HuH-7 (cell line): Measurements from ENCODE around the gene POLR3G.

ENCODE experiments used
- DNase-seq: peaks from one replicate; pipeline ENCODE4 v3.0.0; 2011; ENCODE audit warnings: low spot score

Gene POLR3G, protein sequence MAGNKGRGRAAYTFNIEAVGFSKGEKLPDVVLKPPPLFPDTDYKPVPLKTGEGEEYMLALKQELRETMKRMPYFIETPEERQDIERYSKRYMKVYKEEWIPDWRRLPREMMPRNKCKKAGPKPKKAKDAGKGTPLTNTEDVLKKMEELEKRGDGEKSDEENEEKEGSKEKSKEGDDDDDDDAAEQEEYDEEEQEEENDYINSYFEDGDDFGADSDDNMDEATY

GRCh38 chr5:90474235-90475107, at the start of gene POLR3G, which contains the start of gene MBLAC2:
POLR3G (plus strand) TSS chr5:90474864; CDS start chr5:90485568, 10,704 bp downstream.
MBLAC2 (minus strand) TSS chr5:90474771; CDS start chr5:90474292, 479 bp downstream.
- DNase-seq = peak; percentile 91

DNA sequence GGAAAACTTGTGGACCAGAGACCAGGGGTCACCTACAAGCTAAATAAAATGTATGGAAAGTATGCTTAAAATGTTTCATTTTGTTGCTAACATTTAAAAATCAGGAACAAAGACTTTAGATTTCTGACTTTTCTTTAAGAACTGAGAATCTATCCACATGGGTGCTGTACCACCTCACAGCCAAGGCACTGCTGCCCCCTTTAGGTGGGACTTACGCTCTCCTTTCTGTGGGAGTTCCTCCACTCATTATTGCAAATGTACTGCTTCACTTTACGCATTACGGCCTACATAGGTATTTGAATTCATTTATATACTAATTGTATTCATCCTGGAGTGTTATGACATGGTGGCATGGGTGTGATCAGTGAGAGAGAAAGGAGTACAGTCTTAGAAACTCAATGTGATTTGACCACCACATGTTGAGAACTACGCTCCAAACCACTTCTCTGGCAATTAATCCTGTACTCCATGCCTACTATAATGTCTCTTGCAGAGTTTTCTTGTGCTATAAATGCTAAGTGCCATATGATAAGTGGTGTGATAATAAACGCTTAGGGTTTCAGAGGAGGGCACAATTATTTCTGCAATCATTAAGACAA, 40.4 kb upstream of the POLR3G start:
- no peak for DNase-seq

- DNase-seq = no peak
Observed at GRCh38 chr5:90437663-90438062, 37.0 kb upstream of the POLR3G start.

DNA sequence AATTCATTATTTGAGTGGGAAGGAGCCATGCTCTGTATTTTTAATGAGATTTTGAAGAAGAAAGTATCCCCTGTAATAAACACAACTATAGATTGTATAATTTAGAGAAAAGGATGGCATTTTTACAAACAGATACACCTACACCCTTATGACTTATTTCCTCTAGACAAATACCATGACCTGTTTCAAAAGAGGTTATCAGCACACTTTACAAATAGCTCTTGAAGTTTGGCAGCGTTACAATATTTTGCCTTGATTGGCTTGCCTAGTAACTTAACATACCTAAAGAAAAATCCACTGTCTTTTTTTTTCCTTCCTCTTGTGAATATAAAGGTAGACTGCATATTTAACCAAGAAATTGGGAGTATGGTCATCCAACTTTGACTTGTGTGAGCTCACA, 36.6 kb upstream of the POLR3G start:
- DNase-seq = no peak

DNA sequence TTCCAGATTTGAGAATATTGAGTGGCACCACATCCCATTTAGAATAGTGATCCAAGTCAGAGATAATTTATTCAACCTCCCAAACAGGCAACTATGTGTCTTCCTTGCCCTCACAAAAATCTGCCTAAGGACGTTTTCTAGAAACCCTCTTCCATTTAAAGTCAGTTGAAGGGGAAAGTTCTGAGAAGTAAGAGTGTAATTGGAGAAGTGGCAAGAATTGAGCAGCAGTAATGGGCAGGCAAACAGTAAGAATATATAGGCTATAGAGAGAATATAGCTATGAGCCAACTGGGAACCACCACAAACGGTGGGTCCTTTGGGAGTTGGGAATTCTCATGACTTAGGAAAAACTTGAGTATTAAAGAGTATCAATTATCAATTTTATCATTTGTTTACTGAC, 34.0 kb upstream of the POLR3G start:
- no peak for DNase-seq

DNA sequence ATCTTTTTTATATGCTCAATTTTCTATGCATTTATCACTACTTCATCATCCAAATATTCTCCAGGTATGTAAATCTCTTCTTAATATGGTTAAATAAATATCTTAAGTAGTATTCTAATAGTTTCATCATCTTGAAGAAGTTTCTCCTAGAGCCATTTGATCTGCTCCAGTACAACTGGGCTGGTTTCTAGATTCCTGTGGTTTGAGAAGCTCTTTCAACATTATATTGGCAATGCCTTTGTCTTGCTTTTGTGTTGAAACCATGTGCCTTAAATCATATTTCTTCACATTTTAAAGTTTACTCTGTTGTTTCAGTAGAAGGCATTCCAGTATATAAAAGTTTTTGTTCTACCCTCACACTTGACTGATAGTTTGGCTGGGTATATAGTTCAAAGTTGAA, 27.7 kb upstream of the POLR3G start:
- DNase-seq = no peak

DNA sequence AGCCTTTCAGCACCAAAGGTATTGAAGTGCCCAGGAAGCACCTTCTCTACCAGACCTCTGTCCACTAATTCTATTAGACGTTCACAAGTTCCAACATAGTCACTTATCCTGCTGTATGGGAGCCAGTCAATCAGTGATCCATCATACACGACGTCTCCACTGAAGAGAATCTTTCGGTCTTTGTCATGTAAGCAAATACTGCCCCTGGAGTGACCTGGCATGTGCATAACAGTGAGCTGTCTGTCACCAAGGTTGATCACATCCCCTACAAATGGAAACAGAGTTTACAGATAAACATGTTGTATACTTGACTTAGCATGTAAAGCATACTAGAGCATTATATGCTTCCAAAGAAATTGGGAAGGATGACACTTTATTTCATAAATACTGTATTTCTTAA, 13.4 kb upstream of the POLR3G start:
- no peak for DNase-seq

DNA sequence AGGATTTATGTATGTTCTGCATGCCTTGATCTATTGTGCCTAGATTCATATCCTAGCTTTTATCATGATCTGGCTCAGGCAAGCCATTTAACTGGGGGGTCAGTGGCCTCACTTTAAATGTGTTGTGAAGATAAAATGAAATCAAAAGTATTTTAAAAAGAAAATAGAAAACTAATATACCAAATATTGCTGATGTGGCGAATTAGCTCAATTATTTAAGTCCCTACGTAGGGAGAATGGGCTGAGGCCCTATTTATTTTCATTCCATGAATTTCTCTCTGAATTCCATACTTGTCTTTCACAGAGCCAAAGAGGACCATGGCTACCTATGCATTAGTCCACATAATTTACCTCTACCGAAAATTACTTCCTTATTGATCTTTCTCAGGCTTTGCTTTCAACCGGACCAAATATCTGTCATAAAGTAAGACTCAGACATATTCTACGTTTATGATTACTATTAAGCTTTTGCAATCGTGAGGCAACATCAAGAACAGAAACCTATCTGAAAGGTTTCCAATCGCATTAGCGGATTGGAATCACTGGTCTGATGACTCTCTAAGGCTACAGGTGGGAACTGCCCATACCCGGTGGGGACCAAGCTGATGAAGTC, 1.8 kb upstream of the POLR3G start:
- DNase-seq = no peak

GRCh38 chr5:90473396-90474234, 1.0 kb upstream of the POLR3G start:
- DNase-seq = peak; percentile 27

- no peak for DNase-seq
Observed at GRCh38 chr5:90475436-90475980, 844 bp downstream of the POLR3G start.

GRCh38 chr5:90476391-90476790, 1.7 kb downstream of the POLR3G start:
- DNase-seq = no peak

- no peak for DNase-seq
Observed at GRCh38 chr5:90477073-90477472, 2.4 kb downstream of the POLR3G start.

- DNase-seq = no peak
Observed at GRCh38 chr5:90477621-90478215, 3.1 kb downstream of the POLR3G start.

- no peak for DNase-seq
Observed at GRCh38 chr5:90479611-90480385, 5.1 kb downstream of the POLR3G start.

GRCh38 chr5:90480699-90481098, 6.0 kb downstream of the POLR3G start:
- DNase-seq = no peak

GRCh38 chr5:90483206-90483605, 8.5 kb downstream of the POLR3G start:
- no peak for DNase-seq

- no peak for DNase-seq
Observed at GRCh38 chr5:90484540-90484939, 9.9 kb downstream of the POLR3G start.

GRCh38 chr5:90488791-90489190, 14.1 kb downstream of the POLR3G start:
- DNase-seq = no peak

DNA sequence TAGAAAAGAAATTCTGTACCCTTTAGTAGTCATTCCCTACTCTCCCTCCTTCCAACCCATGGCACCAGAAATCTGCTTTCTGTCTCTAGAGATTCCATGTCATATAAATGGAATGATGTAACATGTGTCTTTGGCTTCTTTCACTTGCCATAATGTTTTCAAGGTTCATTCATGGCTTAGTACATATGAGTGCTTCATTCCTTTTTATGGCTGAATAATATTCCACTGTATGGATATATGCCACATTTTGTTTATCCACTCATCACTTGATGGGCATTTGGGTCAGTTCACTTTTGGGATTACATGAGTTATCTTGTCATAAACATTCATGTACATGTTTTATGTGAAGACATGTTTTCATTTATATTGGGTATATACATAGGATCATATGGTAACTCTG, 19.4 kb downstream of the POLR3G start:
- DNase-seq = no peak

DNA sequence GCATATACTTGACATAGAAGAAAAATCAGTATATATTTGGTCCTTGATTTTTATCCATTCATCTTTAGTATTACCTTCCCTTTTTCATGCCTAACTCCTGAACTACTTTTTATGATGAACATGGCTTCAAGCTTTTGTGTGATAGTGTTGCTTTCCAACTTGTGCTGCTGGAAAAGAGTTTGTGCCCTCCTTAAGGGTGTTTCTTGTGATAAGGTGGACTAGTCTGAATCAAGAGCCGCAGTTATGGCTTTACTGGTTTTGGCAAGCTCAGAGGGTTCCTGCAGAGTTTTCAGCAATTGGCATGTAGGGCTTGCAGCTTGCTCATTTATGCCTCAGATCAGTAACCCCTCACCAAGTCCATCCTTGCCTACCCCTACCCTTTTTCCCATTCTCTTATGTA, 20.5 kb downstream of the POLR3G start:
- DNase-seq = no peak
